Bronchial epithelial cell (primary cell): ENCODE measurements around the gene ACY1. TPM values are rescaled to one million over a fixed set of nuclear protein-coding genes. Genes with fewer than 3 reads are reported as not detected.

Experiments used
- DNase-seq: peaks from one replicate; pipeline ENCODE4 v3.0.0-alpha.2; 2010; ENCODE audit warnings: low read depth
- FAIRE-seq: peaks from 2 replicates; lab custom pipeline; 2011; peaks lifted over from hg19 to GRCh38; lab: Jason Lieb, UNC
- H3K27me3 ChIP-seq: 2 replicates; pipeline ENCODE4 v1.5.1; 2011; ENCODE audit warnings: low read length; ENCODE audit not compliant: control insufficient read depth, insufficient read depth
- H3K36me3 ChIP-seq: 2 replicates; pipeline ENCODE4 v1.5.1; 2011; ENCODE audit warnings: low read length; ENCODE audit not compliant: control insufficient read depth, insufficient read depth
- H3K4me3 ChIP-seq: 2 replicates; pipeline ENCODE4 v1.5.1; 2011; ENCODE audit warnings: mild to moderate bottlenecking, low read depth, low read length, control low read depth
- total RNA-seq: library from RNA; depleted of rRNA; stranded (reverse); fragments of >200 nt; gene quantifications from 2 replicates; pipeline ENCODE4 v1.2.1, GENCODE V29; 2014
- TF ChIP-seq, protein P1 (sequence below): IDR thresholded peaks from 2 replicates; pipeline ENCODE4 v1.5.1; 2011; ENCODE audit warnings: mild to moderate bottlenecking, moderate library complexity, low read length, control low read depth, inconsistent platforms; ENCODE audit not compliant: insufficient read depth, severe bottlenecking

Gene ACY1
- total RNA-seq, 1 donor from 2014 or later: 69.2 TPM

DNA sequence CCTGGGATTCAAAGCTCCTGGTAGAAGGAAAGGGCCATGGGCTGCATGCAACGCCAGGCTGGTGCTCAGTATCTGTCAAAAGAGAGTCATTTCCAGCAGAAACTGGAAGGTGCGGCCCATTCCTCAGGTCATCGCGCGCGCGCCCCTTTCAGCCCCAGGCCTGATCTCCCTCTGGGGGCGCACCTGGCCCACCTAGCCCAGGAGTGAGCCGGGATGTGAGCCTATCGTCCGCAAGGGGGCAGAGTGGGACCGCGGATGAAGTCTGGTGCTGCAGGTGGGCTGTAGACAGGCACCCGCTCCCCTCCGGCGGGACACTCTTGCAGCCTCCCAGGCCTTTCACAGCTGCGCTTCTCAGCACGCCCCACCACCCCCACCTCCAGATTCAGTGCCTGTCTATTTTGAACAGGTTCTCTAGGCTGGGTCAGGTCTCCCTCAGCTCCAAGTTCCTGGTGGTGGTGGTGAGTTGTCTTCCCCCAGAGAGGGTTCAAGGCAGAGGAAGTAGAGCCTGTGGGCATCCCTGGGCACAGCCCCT lies 18.2 kb downstream of the ACY1 start:
- DNase-seq (peak; percentile 46), FAIRE-seq (no peak)
- H3K36me3 ChIP-seq: no peaks in the 10 kb centered on the region
- H3K4me3 ChIP-seq: no peak overlapping the region
- H3K27me3 ChIP-seq: no peaks in the 10 kb centered on the region
- TF ChIP-seq, protein P1, sequence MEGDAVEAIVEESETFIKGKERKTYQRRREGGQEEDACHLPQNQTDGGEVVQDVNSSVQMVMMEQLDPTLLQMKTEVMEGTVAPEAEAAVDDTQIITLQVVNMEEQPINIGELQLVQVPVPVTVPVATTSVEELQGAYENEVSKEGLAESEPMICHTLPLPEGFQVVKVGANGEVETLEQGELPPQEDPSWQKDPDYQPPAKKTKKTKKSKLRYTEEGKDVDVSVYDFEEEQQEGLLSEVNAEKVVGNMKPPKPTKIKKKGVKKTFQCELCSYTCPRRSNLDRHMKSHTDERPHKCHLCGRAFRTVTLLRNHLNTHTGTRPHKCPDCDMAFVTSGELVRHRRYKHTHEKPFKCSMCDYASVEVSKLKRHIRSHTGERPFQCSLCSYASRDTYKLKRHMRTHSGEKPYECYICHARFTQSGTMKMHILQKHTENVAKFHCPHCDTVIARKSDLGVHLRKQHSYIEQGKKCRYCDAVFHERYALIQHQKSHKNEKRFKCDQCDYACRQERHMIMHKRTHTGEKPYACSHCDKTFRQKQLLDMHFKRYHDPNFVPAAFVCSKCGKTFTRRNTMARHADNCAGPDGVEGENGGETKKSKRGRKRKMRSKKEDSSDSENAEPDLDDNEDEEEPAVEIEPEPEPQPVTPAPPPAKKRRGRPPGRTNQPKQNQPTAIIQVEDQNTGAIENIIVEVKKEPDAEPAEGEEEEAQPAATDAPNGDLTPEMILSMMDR: peak; percentile 96

DNA sequence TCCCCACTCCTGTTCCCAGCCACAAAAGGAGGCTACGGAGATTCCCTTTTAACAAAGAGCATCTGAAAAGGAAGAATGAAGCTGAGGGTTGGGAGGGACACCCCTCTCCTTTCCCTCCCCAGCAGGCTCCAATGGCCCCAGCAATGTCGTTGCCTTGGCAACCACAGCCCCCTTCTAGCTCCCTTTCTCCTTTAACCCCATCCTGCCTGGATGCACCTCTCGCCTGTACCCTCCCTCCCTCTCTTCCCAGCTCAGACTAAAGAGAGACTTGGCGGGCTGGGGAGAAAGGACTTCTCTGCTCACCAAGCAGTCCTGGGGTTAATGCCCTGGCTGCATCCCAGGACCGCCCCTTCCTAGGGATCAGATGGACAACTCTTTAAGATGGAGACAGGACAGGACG lies 19.4 kb downstream of the ACY1 start:
- H3K27me3 ChIP-seq: no peaks in the 10 kb centered on the region
- no peak for DNase-seq
- TF ChIP-seq, protein P1: no peak
- no peak overlapping the region for H3K4me3 ChIP-seq
- no peaks in the 10 kb centered on the region for H3K36me3 ChIP-seq
- no peak for FAIRE-seq

DNA sequence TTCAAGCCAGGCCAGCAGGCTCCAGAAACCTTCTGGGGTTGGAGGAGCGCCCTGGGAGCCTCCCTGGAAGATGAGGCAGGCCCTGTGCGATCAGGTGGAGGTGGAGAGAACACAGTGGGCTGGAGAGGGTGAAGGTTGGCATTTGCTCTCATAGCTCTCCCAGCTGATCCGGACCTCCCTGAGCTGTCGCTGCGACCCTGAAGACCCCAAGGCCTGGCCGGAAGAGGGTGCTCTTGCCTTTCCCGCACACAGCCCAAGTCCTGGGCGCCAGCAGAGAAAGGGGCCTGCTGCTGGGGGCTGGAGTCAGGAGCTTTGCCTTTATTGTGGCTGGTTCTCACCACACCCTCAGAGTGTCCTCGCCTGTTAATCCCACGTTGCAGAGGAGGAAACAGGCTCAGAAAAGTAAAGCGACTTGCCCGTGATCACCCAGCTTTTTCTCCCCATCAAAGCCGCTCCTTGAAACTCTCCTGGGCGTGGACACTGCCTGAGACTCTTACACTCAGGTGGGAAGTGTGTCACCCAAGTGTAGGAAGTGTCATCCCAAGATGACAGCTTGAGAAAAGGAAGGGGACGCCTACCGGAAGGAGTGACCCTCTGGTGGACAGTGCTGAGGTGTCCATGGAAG lies 20.9 kb downstream of the ACY1 start:
- H3K4me3 ChIP-seq: no peak overlapping the region
- H3K36me3 ChIP-seq: no peaks in the 10 kb centered on the region
- no peaks in the 10 kb centered on the region for H3K27me3 ChIP-seq
- TF ChIP-seq, protein P1: peak; percentile 57
- no peak for FAIRE-seq
- DNase-seq: peak; percentile 17

DNA sequence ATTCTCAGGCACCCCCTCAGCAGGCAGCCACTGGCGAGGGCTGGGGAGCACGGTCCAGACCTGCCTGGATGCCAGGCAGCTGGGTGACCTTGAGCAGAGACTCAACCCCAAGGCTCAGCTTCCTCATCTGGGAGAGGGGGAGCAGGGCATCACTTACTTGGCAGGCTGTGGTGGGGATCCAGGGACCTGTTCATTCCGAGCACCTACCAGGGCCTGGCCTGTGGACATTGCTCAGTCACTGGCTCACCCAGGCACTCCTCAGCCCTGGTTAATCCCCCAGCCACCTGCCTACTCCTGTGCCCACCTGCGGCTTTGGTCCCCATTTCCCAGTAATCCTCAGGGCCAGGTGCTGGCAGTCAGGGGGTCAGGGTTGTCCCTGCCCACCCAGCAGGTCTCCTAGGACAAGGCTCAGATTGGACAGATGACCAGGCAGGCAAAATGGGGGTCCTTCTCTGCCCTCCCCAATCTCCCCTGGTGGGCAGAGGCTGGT lies 21.6 kb downstream of the ACY1 start:
- TF ChIP-seq, protein P1: no peak
- no peak for FAIRE-seq
- no peak for DNase-seq
- Histone ChIP-seq H3K4me3 (no peak overlapping the region), H3K27me3 (no peaks in the 10 kb centered on the region), H3K36me3 (no peaks in the 10 kb centered on the region)

DNA sequence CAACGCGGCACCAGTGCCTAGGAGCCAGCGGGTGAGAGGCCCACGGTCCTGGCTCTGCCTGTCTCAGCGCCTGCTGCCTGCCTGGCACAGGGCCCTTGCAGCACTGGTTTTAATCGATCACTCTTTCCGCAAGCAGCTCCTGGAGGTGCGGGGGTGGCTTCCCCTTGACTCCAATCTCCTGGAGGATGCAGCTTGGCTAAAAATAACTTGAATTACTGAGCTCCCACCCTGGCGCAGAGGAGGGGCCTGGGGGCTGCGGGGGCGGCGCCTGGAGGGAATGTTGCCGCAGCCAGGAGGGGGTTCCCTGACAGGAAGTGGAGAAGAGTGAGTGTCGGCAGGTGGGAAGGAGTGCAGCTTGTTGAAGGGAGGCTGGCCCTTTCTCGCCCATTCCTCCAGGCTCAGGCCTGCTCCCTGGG lies 22.2 kb downstream of the ACY1 start:
- H3K4me3 ChIP-seq: no peak overlapping the region
- H3K27me3 ChIP-seq: no peaks in the 10 kb centered on the region
- H3K36me3 ChIP-seq: no peaks in the 10 kb centered on the region
- TF ChIP-seq, protein P1: no peak
- peak; percentile 72 for DNase-seq
- FAIRE-seq: no peak
